DND-41 (cell line): Measurements from ENCODE around the gene TRAF3IP1.

Experiments
- ATAC-seq: fragments of 200-7000 bp; cut with Tn5 transposase; 3 replicates; pipeline ENCODE4 v1.9.1; 2021; ENCODE audit warnings: low read depth; ENCODE audit not compliant: insufficient read depth
- DNase-seq: peaks from one replicate; pipeline ENCODE4 v3.0.0-alpha.2; 2020
- H2AFZ ChIP-seq: 2 replicates; pipeline ENCODE4 v1.6.0; 2012; ENCODE audit warnings: low read depth, low read length
- H3K27ac ChIP-seq: 2 replicates; pipeline ENCODE4 v1.5.1; 2012; ENCODE audit warnings: low read length, inconsistent platforms
- H3K27me3 ChIP-seq: fragments of 200-600 bp; sonication (generic); 2 replicates; pipeline ENCODE4 v1.6.0; 2012; ENCODE audit warnings: low read length, mild to moderate bottlenecking, inconsistent platforms; ENCODE audit not compliant: insufficient read depth, poor library complexity
- H3K36me3 ChIP-seq: 2 replicates; pipeline ENCODE4 v1.5.1; 2012; ENCODE audit warnings: low read length, inconsistent platforms; ENCODE audit not compliant: insufficient read depth
- H3K4me1 ChIP-seq: 2 replicates; pipeline ENCODE4 v1.5.1; 2012; ENCODE audit warnings: mild to moderate bottlenecking, low read length; ENCODE audit not compliant: insufficient read depth
- H3K4me2 ChIP-seq: 2 replicates; pipeline ENCODE4 v1.6.0; 2012; ENCODE audit warnings: mild to moderate bottlenecking, moderate library complexity, low read length, inconsistent platforms; ENCODE audit not compliant: insufficient read depth
- H3K4me3 ChIP-seq, 2 experiments: fragments of 200-600 bp in 1 of 2; shearing (Covaris generic) in 1 of 2; 2 replicates each; pipeline ENCODE4 v1.5.1; 2012 to 2016; ENCODE audit warnings: inconsistent platforms in 2 of 2, low read length in 2 of 2, mild to moderate bottlenecking in 2 of 2, low read depth in 1 of 2, moderate library complexity in 1 of 2
- H3K79me2 ChIP-seq: 2 replicates; pipeline ENCODE4 v1.6.0; 2012; ENCODE audit warnings: low read length, inconsistent platforms; ENCODE audit not compliant: insufficient read depth
- H3K9ac ChIP-seq: 2 replicates; pipeline ENCODE4 v1.6.0; 2012; ENCODE audit warnings: low read depth, mild to moderate bottlenecking, inconsistent platforms, low read length, moderate library complexity
- H3K9me3 ChIP-seq: 2 replicates; pipeline ENCODE4 v1.5.1; 2012; ENCODE audit warnings: low read length, moderate library complexity, mild to moderate bottlenecking, inconsistent platforms; ENCODE audit not compliant: insufficient read depth, severe bottlenecking
- H4K20me1 ChIP-seq: 2 replicates; pipeline ENCODE4 v1.6.0; 2012; ENCODE audit warnings: low read length; ENCODE audit not compliant: insufficient read depth
- EZH2 ChIP-seq: IDR thresholded peaks from 3 replicates; pipeline ENCODE4 v1.6.1; 2012; ENCODE audit warnings: borderline replicate concordance, low read depth, mild to moderate bottlenecking, moderate library complexity, low read length, inconsistent platforms; ENCODE audit not compliant: severe bottlenecking
- TF ChIP-seq, protein P1 (sequence below): IDR thresholded peaks from 2 replicates; pipeline ENCODE4 v1.5.1; 2012; ENCODE audit warnings: borderline replicate concordance, low read length, moderate library complexity, mild to moderate bottlenecking; ENCODE audit not compliant: poor library complexity, severe bottlenecking; ENCODE audit errors: extremely low read depth

Gene TRAF3IP1

GRCh38 chr2:238449909-238450417 lies 129.6 kb downstream of the TRAF3IP1 start:
- no peak overlapping the region for H3K9ac ChIP-seq
- DNase-seq: no peak
- no peaks in the 10 kb centered on the region for H3K27me3 ChIP-seq
- H3K9me3 ChIP-seq: no peaks in the 10 kb centered on the region
- no peak for TF ChIP-seq EZH2
- TF ChIP-seq, protein P1, sequence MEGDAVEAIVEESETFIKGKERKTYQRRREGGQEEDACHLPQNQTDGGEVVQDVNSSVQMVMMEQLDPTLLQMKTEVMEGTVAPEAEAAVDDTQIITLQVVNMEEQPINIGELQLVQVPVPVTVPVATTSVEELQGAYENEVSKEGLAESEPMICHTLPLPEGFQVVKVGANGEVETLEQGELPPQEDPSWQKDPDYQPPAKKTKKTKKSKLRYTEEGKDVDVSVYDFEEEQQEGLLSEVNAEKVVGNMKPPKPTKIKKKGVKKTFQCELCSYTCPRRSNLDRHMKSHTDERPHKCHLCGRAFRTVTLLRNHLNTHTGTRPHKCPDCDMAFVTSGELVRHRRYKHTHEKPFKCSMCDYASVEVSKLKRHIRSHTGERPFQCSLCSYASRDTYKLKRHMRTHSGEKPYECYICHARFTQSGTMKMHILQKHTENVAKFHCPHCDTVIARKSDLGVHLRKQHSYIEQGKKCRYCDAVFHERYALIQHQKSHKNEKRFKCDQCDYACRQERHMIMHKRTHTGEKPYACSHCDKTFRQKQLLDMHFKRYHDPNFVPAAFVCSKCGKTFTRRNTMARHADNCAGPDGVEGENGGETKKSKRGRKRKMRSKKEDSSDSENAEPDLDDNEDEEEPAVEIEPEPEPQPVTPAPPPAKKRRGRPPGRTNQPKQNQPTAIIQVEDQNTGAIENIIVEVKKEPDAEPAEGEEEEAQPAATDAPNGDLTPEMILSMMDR: no peak
- no peak overlapping the region for H3K27ac ChIP-seq
- peaks cover 30% of the 10 kb centered on the region for H4K20me1 ChIP-seq
- H3K4me2 ChIP-seq: no peak overlapping the region
- H3K4me3 ChIP-seq: no peak overlapping the region
- H3K36me3 ChIP-seq: peaks cover 71% of the 10 kb centered on the region
- ATAC-seq: no peak
- no peak overlapping the region for H2AFZ ChIP-seq
- H3K4me1 ChIP-seq: no peaks in the 10 kb centered on the region
- H3K79me2 ChIP-seq: peaks cover 10% of the 10 kb centered on the region; the same call in 1 of the 2 replicates

DNA sequence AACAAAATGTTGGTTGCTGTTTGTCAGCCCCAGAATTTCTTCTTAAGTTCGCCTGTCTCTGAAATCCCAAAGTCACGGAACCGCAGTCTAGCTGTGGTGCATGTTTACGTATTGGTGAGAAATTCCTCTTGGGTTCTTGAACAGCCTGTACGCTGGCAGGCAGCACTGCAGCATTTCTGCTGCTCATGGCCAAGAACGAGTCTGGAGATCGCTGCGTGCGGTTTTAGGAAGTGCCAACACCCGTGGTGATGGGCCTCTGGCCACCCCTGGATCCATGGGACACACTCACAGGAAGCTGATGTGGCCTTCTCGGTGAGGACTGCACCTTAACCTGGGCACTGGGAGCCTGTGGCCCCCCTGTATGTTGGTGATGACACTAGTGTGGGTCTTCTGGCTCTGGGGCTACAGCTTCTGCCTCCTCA lies 130.1 kb downstream of the TRAF3IP1 start:
- Histone ChIP-seq H3K27me3 (no peaks in the 10 kb centered on the region), H4K20me1 (peaks cover 30% of the 10 kb centered on the region), H2AFZ (no peak overlapping the region), H3K4me1 (no peaks in the 10 kb centered on the region), H3K79me2 (peaks cover 10% of the 10 kb centered on the region; the same call in 1 of the 2 replicates), H3K9me3 (no peaks in the 10 kb centered on the region), H3K9ac (no peak overlapping the region), H3K4me2 (no peak overlapping the region), H3K4me3 (no peak overlapping the region), H3K27ac (no peak overlapping the region), H3K36me3 (peaks cover 66% of the 10 kb centered on the region)
- TF ChIP-seq, protein P1: no peak
- no peak for TF ChIP-seq EZH2
- DNase-seq (no peak), ATAC-seq (no peak)
